Heart left ventricle (tissue), 16 donors: ENCODE data around the gene DCTN5. TPM values are rescaled to one million over a fixed set of nuclear protein-coding genes. Genes with fewer than 3 reads are reported as not detected.
"Not testable (repeated sequence)": the region's sequence is repeated elsewhere in the genome, so short reads cannot be mapped to it uniquely, and the experiment has no call there.

Experiments used
- ATAC-seq, 4 donors: fragments of 200-7000 bp; cut with Tn5 transposase; one replicate each; pipeline ENCODE4 v1.9.1; 2020 to 2022; ENCODE audit warnings: moderate library complexity in 4 of 4, mild to moderate bottlenecking in 3 of 4, moderate number of reproducible peaks in 1 of 4
- DNase-seq, 5 donors: peaks; one replicate each; pipeline ENCODE4 v3.0.0-alpha.2; 2020
- H3K27ac ChIP-seq, 12 donors: fragments of 200-600 bp; sonication (generic) in 4 of 12; one replicate each; pipeline versions ENCODE4 v1.5.0 to v1.8.0; 2016 to 2022; ENCODE audit warnings: mild to moderate bottlenecking in 2 of 12
- H3K27me3 ChIP-seq, 9 donors: fragments of 200-600 bp; sonication (generic) in 2 of 9; one replicate each; pipeline versions ENCODE4 v1.5.1 to v1.8.0; 2016 to 2022; ENCODE audit warnings: mild to moderate bottlenecking in 3 of 9
- H3K36me3 ChIP-seq, 9 donors: fragments of 200-600 bp; sonication (generic) in 2 of 9; one replicate each; pipeline versions ENCODE4 v1.5.0 to v1.8.0; 2018 to 2022; ENCODE audit warnings: mild to moderate bottlenecking in 2 of 9
- H3K4me1 ChIP-seq, 12 donors: fragments of 200-600 bp; sonication (generic) in 4 of 12; one replicate each; pipeline versions ENCODE4 v1.5.0 to v1.8.0; 2016 to 2022; ENCODE audit warnings: mild to moderate bottlenecking in 3 of 12
- H3K4me3 ChIP-seq, 12 donors: fragments of 200-600 bp; sonication (generic) in 4 of 12; one replicate each; pipeline versions ENCODE4 v1.5.0 to v1.8.0; 2017 to 2022; ENCODE audit warnings: mild to moderate bottlenecking in 9 of 12, moderate library complexity in 4 of 12
- H3K9me3 ChIP-seq, 12 donors: fragments of 200-600 bp; sonication (generic) in 4 of 12; one replicate each; pipeline versions ENCODE4 v1.5.0 to v1.8.0; 2016 to 2022; ENCODE audit warnings: mild to moderate bottlenecking in 1 of 12
- POLR2A ChIP-seq, 2 donors: fragments of 450-650 bp; IDR thresholded peaks; one replicate each; pipeline ENCODE4 v1.6.1; 2017; ENCODE audit warnings: antibody characterized with exemption in 2 of 2, mild to moderate bottlenecking in 2 of 2, moderate library complexity in 2 of 2
- WGBS, 4 donors: extraction: QIAGEN DNeasy Blood & Tissue Kit in 2 of 4; methylation state at CpG; one replicate each; pipeline versions ENCODE4 v1.1.5 to v1.1.7; 2013 to 2018; 5-methylcytosine and 5-hydroxymethylcytosine counted together
- intact Hi-C, 10 donors: fragments of 100-400 bp; cut with DNase I; formaldehyde crosslinking; loops; one replicate each; pipeline versions ENCODE4 v1.11.1 to v1.14.2; 2022
- polyA plus RNA-seq, 2 donors: library from polyadenylated mRNA; stranded (reverse); fragments of 200-250 nt; gene quantifications; one replicate each; pipeline ENCODE4 v1.2.3, GENCODE V29; 2013
- total RNA-seq, 9 donors: library from RNA; depleted of rRNA in 2 of 9; stranded (reverse); fragments of >200 nt in 2 of 9; fragmentation: NEBNext Ultra II Directional in 3 of 9; extraction: Animal tissue kit (Norgen Biotek cat#: 25700) in 3 of 9; gene quantifications; one replicate each; pipeline versions ENCODE4 v1.1.0 to v1.2.4, GENCODE V29; 2016 to 2023
- TF ChIP-seq, protein P1 (sequence below), 12 donors: fragments of 200-600 bp; sonication (generic) in 4 of 12; IDR thresholded peaks; one replicate each; pipeline versions ENCODE4 v1.5.0 to v1.8.0; 2018 to 2022; ENCODE audit warnings: antibody characterized with exemption in 12 of 12, mild to moderate bottlenecking in 5 of 12
- donor health status: ischemic (EF 13 %, LVEDD 7.1; RV severe dilation, severe dysfunction).
- donor health status: healthy with polysubstance abuse.
- donor health status: DM: no; HTN: yes; CAD: no.
- donor health status: DM: no; HTN: no; CAD: no.
- donor health status: ischemic (EF 25% LVEDD 6.9; RV normal size, moderate dysfunction).
- donor health status: ischemic (EF 25% LVEDD 5.7; RV mildly dilated, moderate dysfunction).
- donor health status: healthy.
- donor health status: DM: yes; HTN: yes; CAD: no.
- donor health status: ischemic (EF 35%, LVEDD 5.7; RV mildly dilated, moderate dysfunction).
- donor health status: nonischemic (EF 11% LVEDD 7.7; RV severe dilation, severe dysfunction).
- donor health status: DM: yes; HTN: yes; CAD: no.
- donor health status: PGD.
- donor health status: ischemic (EF 29% LVEDD 5.4; RV normal size, mild dysfunction).
- donor health status: nonischemic (EF 23%, LVEDD 6.1; RV moderate dilation, normal function).

DCTN5 gene
- total and polyA plus RNA-seq, 11 donors: 7.4 to 56.0 (median 38.4) TPM

DNA sequence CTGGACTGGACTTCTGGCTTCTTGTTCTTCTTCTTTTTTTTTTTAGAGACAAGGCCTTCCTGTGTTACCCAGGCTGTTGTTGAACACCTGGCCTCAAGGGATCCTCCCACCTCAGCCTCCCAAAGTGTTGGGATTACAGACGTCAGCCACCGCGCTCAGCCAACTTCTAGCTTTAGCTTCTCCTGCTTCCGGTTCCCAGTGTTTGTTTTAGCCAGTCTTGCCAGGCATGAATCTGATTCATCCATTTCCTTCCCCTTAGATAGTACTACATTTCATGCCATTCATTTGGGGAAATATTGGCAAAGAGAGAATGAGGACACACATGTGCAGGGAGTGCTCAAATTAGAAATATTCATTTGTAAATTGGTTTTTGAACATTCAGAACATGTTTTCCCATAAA lies 33.1 kb upstream of the DCTN5 start:
- DNase-seq (no peak), ATAC-seq (peak in 2 of 4 donors; percentile 42)
- 56 to 70% (median 62%) methylated on average over 4 of the region's 4 CpGs for WGBS, 4 donors
- H3K27ac ChIP-seq: no peak overlapping the region
- intact Hi-C loops: no loop called here
- no peaks in the 10 kb centered on the region for H3K27me3 ChIP-seq
- H3K4me3 ChIP-seq: no peak overlapping the region
- peaks cover 0 to 83% (median 60%) of the 10 kb centered on the region in 9 donors for H3K36me3 ChIP-seq
- no peak for TF ChIP-seq POLR2A (IDR thresholded peaks at IDR 0.05)
- TF ChIP-seq, protein P1, sequence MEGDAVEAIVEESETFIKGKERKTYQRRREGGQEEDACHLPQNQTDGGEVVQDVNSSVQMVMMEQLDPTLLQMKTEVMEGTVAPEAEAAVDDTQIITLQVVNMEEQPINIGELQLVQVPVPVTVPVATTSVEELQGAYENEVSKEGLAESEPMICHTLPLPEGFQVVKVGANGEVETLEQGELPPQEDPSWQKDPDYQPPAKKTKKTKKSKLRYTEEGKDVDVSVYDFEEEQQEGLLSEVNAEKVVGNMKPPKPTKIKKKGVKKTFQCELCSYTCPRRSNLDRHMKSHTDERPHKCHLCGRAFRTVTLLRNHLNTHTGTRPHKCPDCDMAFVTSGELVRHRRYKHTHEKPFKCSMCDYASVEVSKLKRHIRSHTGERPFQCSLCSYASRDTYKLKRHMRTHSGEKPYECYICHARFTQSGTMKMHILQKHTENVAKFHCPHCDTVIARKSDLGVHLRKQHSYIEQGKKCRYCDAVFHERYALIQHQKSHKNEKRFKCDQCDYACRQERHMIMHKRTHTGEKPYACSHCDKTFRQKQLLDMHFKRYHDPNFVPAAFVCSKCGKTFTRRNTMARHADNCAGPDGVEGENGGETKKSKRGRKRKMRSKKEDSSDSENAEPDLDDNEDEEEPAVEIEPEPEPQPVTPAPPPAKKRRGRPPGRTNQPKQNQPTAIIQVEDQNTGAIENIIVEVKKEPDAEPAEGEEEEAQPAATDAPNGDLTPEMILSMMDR (IDR thresholded peaks at IDR 0.05): no peak
- no peaks in the 10 kb centered on the region for H3K9me3 ChIP-seq
- H3K4me1 ChIP-seq: peaks cover 0 to 8% (median 0%) of the 10 kb centered on the region in 12 donors

DNA sequence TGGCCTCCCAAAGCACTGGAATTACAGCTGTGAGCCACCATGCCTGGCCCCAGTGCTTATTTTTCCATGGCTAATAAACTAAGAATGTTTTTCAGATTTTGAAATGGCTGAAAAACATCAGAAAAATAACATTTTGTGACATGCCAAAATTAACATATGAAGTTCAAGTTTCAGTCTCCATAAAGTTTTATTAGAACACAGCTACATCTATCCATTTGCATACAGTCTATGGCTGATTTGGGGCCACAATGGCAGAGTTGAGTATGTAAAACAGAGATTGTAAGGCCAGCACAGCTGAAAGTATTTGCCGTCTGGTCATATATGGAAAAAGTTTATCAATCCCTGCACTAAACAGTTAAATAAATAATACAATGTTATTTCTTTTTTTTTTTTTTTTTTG lies 31.3 kb upstream of the DCTN5 start:
- WGBS, 4 donors: 100% methylated on average over 1 of the region's 1 CpG
- no peaks in the 10 kb centered on the region for H3K27me3 ChIP-seq
- H3K4me1 ChIP-seq: peaks cover 0 to 8% (median 0%) of the 10 kb centered on the region in 12 donors
- no peak overlapping the region for H3K27ac ChIP-seq
- H3K36me3 ChIP-seq: peaks cover 0 to 78% (median 67%) of the 10 kb centered on the region in 9 donors
- DNase-seq (no peak), ATAC-seq (no peak)
- TF ChIP-seq, protein P1 (IDR thresholded peaks at IDR 0.05): no peak
- no peak for TF ChIP-seq POLR2A (IDR thresholded peaks at IDR 0.05)
- intact Hi-C loops: no loop called here
- H3K9me3 ChIP-seq: no peaks in the 10 kb centered on the region
- no peak overlapping the region for H3K4me3 ChIP-seq

DNA sequence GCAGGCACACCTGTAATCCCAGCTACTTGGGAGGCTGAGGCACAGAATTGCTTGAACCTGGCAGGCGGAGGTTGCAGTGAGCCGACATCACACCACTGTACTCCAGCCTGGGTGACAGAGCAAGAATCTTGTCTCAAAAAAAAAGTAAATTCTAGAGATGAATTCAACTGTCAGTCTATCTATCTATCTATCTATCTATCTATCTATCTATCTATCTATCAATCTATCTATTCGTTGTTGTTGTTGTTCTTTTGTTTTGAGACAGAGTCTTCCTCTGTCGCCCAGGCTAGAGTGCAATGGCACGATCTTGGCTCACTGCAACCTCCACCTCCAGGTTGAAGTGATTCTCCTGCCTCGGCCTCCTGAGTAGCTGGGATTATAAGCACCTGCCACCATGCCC lies 30.4 kb upstream of the DCTN5 start:
- DNase-seq, H3K27me3 ChIP-seq, H3K4me3 ChIP-seq, H3K9me3 ChIP-seq, H3K4me1 ChIP-seq, intact Hi-C loops, H3K27ac ChIP-seq, ATAC-seq: not testable (repeated sequence)
- H3K36me3 ChIP-seq: peaks cover 0 to 81% (median 63%) of the 10 kb centered on the region in 9 donors
- 92 to 97% (median 95%) methylated on average over 6 of the region's 6 CpGs for WGBS, 4 donors

DNA sequence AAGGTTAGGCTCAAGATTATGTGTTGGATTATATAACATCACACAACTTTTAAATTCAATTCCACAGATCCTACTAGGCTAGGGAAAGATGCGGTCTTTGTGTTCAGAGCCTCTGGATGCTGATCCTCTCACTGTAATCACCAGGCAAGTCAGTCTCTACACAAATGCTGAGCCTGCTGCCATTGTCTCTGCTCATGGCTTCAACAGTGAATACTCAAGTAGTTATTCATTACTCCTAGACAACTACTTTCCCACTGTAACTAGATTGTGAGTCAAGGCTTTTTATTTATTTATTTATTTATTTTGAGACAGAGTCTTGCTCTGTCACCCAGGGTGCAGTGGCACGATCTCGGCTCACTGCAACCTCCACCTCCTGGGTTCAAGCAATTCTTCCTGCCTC lies 29.3 kb upstream of the DCTN5 start:
- Histone ChIP-seq H3K27me3 (no peaks in the 10 kb centered on the region), H3K9me3 (no peaks in the 10 kb centered on the region), H3K36me3 (peaks cover 0 to 79% (median 61%) of the 10 kb centered on the region in 9 donors), H3K4me1 (peaks cover 0 to 8% (median 0%) of the 10 kb centered on the region in 12 donors), H3K4me3 (no peak overlapping the region), H3K27ac (no peak overlapping the region)
- no peak for ATAC-seq
- no peak for TF ChIP-seq POLR2A (IDR thresholded peaks at IDR 0.05)
- TF ChIP-seq, protein P1 (IDR thresholded peaks at IDR 0.05): no peak
- intact Hi-C loops: no loop called here
- 99 to 100% (median 99%) methylated on average over 3 of the region's 3 CpGs for WGBS, 4 donors
- no peak for DNase-seq

DNA sequence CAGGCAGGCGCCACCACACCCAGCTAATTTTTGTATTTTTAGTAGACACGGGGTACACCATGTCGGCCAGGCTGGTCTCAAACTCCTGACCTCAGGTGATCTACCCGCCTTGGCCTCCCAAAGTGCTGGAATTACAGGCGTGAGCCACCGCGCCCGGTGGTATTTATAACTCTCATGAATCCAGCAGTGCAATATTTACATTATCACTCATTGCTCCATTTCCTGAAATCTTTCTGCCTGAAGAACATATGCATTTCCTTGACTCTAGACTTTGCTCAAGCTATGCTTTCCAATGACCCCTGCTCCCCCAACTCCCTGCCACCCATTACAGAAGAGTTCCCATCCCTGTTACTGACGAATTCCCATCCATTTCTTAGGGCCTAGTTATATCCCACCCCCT lies 25.5 kb upstream of the DCTN5 start:
- ATAC-seq: no peak
- Histone ChIP-seq H3K9me3 (no peaks in the 10 kb centered on the region), H3K4me3 (no peak overlapping the region), H3K4me1 (no peaks in the 10 kb centered on the region), H3K27ac (no peak overlapping the region), H3K36me3 (peaks cover 3 to 95% (median 75%) of the 10 kb centered on the region in 9 donors), H3K27me3 (no peaks in the 10 kb centered on the region)
- intact Hi-C loops: no loop called here
- TF ChIP-seq, protein P1 (IDR thresholded peaks at IDR 0.05): no peak
- no peak for TF ChIP-seq POLR2A (IDR thresholded peaks at IDR 0.05)
- WGBS, 4 donors: 95 to 97% (median 97%) methylated on average over 9 of the region's 9 CpGs
- DNase-seq: no peak
